ENCODE results near the gene CEND1. TPM values are rescaled to one million over a fixed set of nuclear protein-coding genes. Genes with fewer than 3 reads are reported as not detected.
A peak's percentile ranks its signal among the peaks of the same experiment; 100 is the strongest.

CEND1 gene
- total and polyA plus RNA-seq, 2 of the 13 experiments (the other 11 are each of a cell fraction or from before 2014, with no cell fraction given): not detected

- TF ChIP-seq, protein P1, sequence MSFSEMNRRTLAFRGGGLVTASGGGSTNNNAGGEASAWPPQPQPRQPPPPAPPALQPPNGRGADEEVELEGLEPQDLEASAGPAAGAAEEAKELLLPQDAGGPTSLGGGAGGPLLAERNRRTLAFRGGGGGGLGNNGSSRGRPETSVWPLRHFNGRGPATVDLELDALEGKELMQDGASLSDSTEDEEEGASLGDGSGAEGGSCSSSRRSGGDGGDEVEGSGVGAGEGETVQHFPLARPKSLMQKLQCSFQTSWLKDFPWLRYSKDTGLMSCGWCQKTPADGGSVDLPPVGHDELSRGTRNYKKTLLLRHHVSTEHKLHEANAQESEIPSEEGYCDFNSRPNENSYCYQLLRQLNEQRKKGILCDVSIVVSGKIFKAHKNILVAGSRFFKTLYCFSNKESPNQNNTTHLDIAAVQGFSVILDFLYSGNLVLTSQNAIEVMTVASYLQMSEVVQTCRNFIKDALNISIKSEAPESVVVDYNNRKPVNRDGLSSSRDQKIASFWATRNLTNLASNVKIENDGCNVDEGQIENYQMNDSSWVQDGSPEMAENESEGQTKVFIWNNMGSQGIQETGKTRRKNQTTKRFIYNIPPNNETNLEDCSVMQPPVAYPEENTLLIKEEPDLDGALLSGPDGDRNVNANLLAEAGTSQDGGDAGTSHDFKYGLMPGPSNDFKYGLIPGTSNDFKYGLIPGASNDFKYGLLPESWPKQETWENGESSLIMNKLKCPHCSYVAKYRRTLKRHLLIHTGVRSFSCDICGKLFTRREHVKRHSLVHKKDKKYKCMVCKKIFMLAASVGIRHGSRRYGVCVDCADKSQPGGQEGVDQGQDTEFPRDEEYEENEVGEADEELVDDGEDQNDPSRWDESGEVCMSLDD (CRISPR knock-in tag; IDR thresholded peaks at IDR 0.05; ENCODE audit: borderline replicate concordance): peak; percentile 92; the same call in 1 of the 2 replicates
- no peak; the same call in 1 of the 2 replicates for TF ChIP-seq ZNF431 (CRISPR knock-in tag; IDR thresholded peaks at IDR 0.05; ENCODE audit: borderline replicate concordance, low read depth)
- TF ChIP-seq, protein P2, sequence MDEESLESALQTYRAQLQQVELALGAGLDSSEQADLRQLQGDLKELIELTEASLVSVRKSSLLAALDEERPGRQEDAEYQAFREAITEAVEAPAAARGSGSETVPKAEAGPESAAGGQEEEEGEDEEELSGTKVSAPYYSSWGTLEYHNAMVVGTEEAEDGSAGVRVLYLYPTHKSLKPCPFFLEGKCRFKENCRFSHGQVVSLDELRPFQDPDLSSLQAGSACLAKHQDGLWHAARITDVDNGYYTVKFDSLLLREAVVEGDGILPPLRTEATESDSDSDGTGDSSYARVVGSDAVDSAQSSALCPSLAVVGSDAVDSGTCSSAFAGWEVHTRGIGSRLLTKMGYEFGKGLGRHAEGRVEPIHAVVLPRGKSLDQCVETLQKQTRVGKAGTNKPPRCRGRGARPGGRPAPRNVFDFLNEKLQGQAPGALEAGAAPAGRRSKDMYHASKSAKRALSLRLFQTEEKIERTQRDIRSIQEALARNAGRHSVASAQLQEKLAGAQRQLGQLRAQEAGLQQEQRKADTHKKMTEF (CRISPR knock-in tag; IDR thresholded peaks at IDR 0.05): peak; percentile 83
- TF ChIP-seq YEATS2 (CRISPR knock-in tag; IDR thresholded peaks at IDR 0.05; ENCODE audit: borderline replicate concordance): peak; percentile 63
- TF ChIP-seq RBFOX2 (IDR thresholded peaks at IDR 0.05; ENCODE audit: low read depth, low read length): peak; percentile 71
- TF ChIP-seq ASH2L (IDR thresholded peaks at IDR 0.05; ENCODE audit: insufficient read length, low read depth, low read length): peak; percentile 27
- TF ChIP-seq ZFP41 (CRISPR knock-in tag; IDR thresholded peaks at IDR 0.05; ENCODE audit: borderline replicate concordance): peak; percentile 69; the same call in 1 of the 2 replicates
- peak; percentile 25; the same call in 1 of the 2 replicates for TF ChIP-seq FOXK1 (CRISPR knock-in tag; IDR thresholded peaks at IDR 0.05; ENCODE audit: borderline replicate concordance, low read depth)
- TF ChIP-seq ZBTB21 (CRISPR knock-in tag; IDR thresholded peaks at IDR 0.05): no peak
- TF ChIP-seq RXRB (CRISPR knock-in tag; IDR thresholded peaks at IDR 0.05; ENCODE audit: borderline replicate concordance): peak; percentile 53; the same call in 1 of the 2 replicates
- no peak for TF ChIP-seq SMC3 (IDR thresholded peaks at IDR 0.05; ENCODE audit: low read length)
- no peak for TF ChIP-seq HNRNPL (IDR thresholded peaks at IDR 0.05; ENCODE audit: low read depth, low read length)
- TF ChIP-seq ZNF792 (CRISPR knock-in tag; IDR thresholded peaks at IDR 0.05): peak; percentile 42; the same call in 1 of the 2 replicates
- no peak for TF ChIP-seq REXO4 (CRISPR knock-in tag; IDR thresholded peaks at IDR 0.05; ENCODE audit: borderline replicate concordance)
- TF ChIP-seq KLF16 (CRISPR knock-in tag; IDR thresholded peaks at IDR 0.05): peak in 1 of 2 experiments; percentile 72; a peak in 1 of 4 replicates
- peak; percentile 91 for TF ChIP-seq ETV5 (CRISPR knock-in tag; IDR thresholded peaks at IDR 0.05; ENCODE audit: borderline replicate concordance)
- TF ChIP-seq ZNF510 (CRISPR knock-in tag; IDR thresholded peaks at IDR 0.05; ENCODE audit: low read depth): no peak
- TF ChIP-seq CSRNP1 (CRISPR knock-in tag; IDR thresholded peaks at IDR 0.05): no peak
- no peak for TF ChIP-seq ZIK1 (CRISPR knock-in tag; IDR thresholded peaks at IDR 0.05; ENCODE audit: borderline replicate concordance, low read depth)
- peak; percentile 35; the same call in 1 of the 2 replicates for TF ChIP-seq SPEN (CRISPR knock-in tag; IDR thresholded peaks at IDR 0.05; ENCODE audit: low read depth)
- TF ChIP-seq ZNF253 (CRISPR knock-in tag; IDR thresholded peaks at IDR 0.05; ENCODE audit: borderline replicate concordance): peak; percentile 66; the same call in 1 of the 2 replicates
- peak; percentile 83 for TF ChIP-seq HNRNPLL (IDR thresholded peaks at IDR 0.05; ENCODE audit: low read depth, low read length, poor library complexity, severe bottlenecking)
- peak; percentile 81; the same call in 1 of the 2 replicates for TF ChIP-seq ZNF543 (CRISPR knock-in tag; IDR thresholded peaks at IDR 0.05)
- peak; percentile 41; the same call in 1 of the 2 replicates for TF ChIP-seq KAT8 (CRISPR knock-in tag; IDR thresholded peaks at IDR 0.05)
Measured at GRCh38 chr11:827146-827896, 37.4 kb upstream of the CEND1 start (continued).

Data from HepG2 (cell line).